GM08714 (cell line): ENCODE results near the gene FUOM.
A peak's percentile ranks its signal among the peaks of the same experiment; 100 is the strongest.
"Not testable (repeated sequence)": the region's sequence is repeated elsewhere in the genome, so short reads cannot be mapped to it uniquely, and the experiment has no call there.

Source experiments
- H3K4me3 ChIP-seq: fragments of 200-500 bp; sonication (Bioruptor generic); 2 replicates; pipeline ENCODE4 v1.5.1; 2014; ENCODE audit warnings: mild to moderate bottlenecking, low read length, inconsistent platforms
- ZNF274 ChIP-seq: IDR thresholded peaks from 2 replicates; pipeline ENCODE4 v1.6.1; 2012; ENCODE audit warnings: mild to moderate bottlenecking, low read depth, low read length

Gene FUOM

GRCh38 chr10:133394064-133394663 lies 36.3 kb upstream of the FUOM start, which contains the start of gene MTG1:
MTG1 (plus strand) TSS chr10:133394157; CDS start chr10:133394221, 64 bp downstream.
- peak within 1 kb of the TSS; percentile 85 for H3K4me3 ChIP-seq

GRCh38 chr10:133393401-133394063 lies 35.7 kb upstream of the FUOM start:
- H3K4me3 ChIP-seq: peak overlapping the region; percentile 8; the same call in 1 of the 2 replicates
- no peak for TF ChIP-seq ZNF274

More at GRCh38 chr10:133394064-133394663, 36.3 kb upstream of the FUOM start, which contains the start of gene MTG1:
- no peak for TF ChIP-seq ZNF274

- no peak for TF ChIP-seq ZNF274
- no peak overlapping the region; the same call in 1 of the 2 replicates for H3K4me3 ChIP-seq
Measured at GRCh38 chr10:133391761-133392518, 34.1 kb upstream of the FUOM start.

- no peak for TF ChIP-seq ZNF274
- peak overlapping the region; percentile 20; the same call in 1 of the 2 replicates for H3K4me3 ChIP-seq
Measured at GRCh38 chr10:133391249-133391635, 33.4 kb upstream of the FUOM start.

GRCh38 chr10:133390597-133391248 lies 32.9 kb upstream of the FUOM start:
- peak overlapping the region; percentile 68; the same call in 1 of the 2 replicates for H3K4me3 ChIP-seq
- TF ChIP-seq ZNF274: no peak

- peak overlapping the region; percentile 68; the same call in 1 of the 2 replicates for H3K4me3 ChIP-seq
- TF ChIP-seq ZNF274: no peak
Measured at GRCh38 chr10:133388973-133389818, 31.4 kb upstream of the FUOM start.

- H3K4me3 ChIP-seq: peak overlapping the region; percentile 59; the same call in 1 of the 2 replicates
- no peak for TF ChIP-seq ZNF274
Measured at GRCh38 chr10:133388236-133388972, 30.6 kb upstream of the FUOM start.

GRCh38 chr10:133386951-133387350 lies 29.1 kb upstream of the FUOM start:
- H3K4me3 ChIP-seq: not testable (repeated sequence)

GRCh38 chr10:133385214-133385613 lies 27.4 kb upstream of the FUOM start:
- H3K4me3 ChIP-seq: no peak overlapping the region
- no peak for TF ChIP-seq ZNF274

GRCh38 chr10:133384071-133384470 lies 26.3 kb upstream of the FUOM start:
- no peak for TF ChIP-seq ZNF274
- H3K4me3 ChIP-seq: no peak overlapping the region

- no peak overlapping the region for H3K4me3 ChIP-seq
- no peak for TF ChIP-seq ZNF274
Measured at GRCh38 chr10:133383551-133383950, 25.7 kb upstream of the FUOM start.

- no peak for TF ChIP-seq ZNF274
- H3K4me3 ChIP-seq: no peak overlapping the region
Measured at GRCh38 chr10:133381036-133381435, 23.2 kb upstream of the FUOM start.
